H1 (cell line): ENCODE results near the gene FBXO38. TPM values are rescaled to one million over a fixed set of nuclear protein-coding genes. Genes with fewer than 3 reads are reported as not detected.

ENCODE experiments used
- BACH1 ChIP-seq: IDR thresholded peaks from 2 replicates; pipeline ENCODE4 v1.6.1; 2012; ENCODE audit warnings: low read length, improper control_type of control experiment
- CREB1 ChIP-seq: IDR thresholded peaks from 2 replicates; pipeline ENCODE4 v1.6.1; 2012; ENCODE audit warnings: inconsistent platforms
- POU5F1 ChIP-seq: IDR thresholded peaks from 2 replicates; pipeline ENCODE4 v1.6.1; 2011; ENCODE audit warnings: low read depth, mild to moderate bottlenecking, low read length, moderate library complexity
- TEAD4 ChIP-seq: IDR thresholded peaks from 2 replicates; pipeline ENCODE4 v1.6.1; 2012; ENCODE audit warnings: low read depth, low read length, inconsistent platforms, mixed read lengths
- polyA plus RNA-seq, 7 experiments: library from polyadenylated mRNA; depleted of rRNA in 3 of 7; stranded (reverse) in 5 of 7; unstranded in 2 of 7; fragments of >200 nt in 5 of 7; fragments of 200-250 nt in 2 of 7; gene quantifications; 1 replicate in 5 of 7; 2 replicates in 1 of 7; 4 replicates in 1 of 7; pipeline versions ENCODE4 v1.2.1 to v1.2.3, GENCODE V29; 2011 to 2013; ENCODE audit warnings: missing spikeins in 2 of 7, mixed read lengths in 2 of 7
- total RNA-seq: library from RNA; stranded (reverse); fragmentation: NEBNext Ultra II Directional; extraction: Animal tissue kit (Norgen Biotek cat#: 25700); gene quantifications from 2 replicates; pipeline ENCODE4 v1.2.1, GENCODE V29; 2021
- TF ChIP-seq, protein P1 (sequence below): fragments of 300-600 bp; sonication (generic); IDR thresholded peaks from 2 replicates; pipeline ENCODE4 v1.7.1; 2012; ENCODE audit warnings: low read length, moderate library complexity, mild to moderate bottlenecking, inconsistent platforms; ENCODE audit not compliant: insufficient replicate concordance

Gene FBXO38
- total and polyA plus RNA-seq, 2 of the 8 experiments (the other 6 are each of a cell fraction or from before 2014, with no cell fraction given): 9.1 to 34.3 TPM

GRCh38 chr5:148452499-148453193 is 68.9 kb downstream of the FBXO38 start (continued):
- TF ChIP-seq, protein P1, sequence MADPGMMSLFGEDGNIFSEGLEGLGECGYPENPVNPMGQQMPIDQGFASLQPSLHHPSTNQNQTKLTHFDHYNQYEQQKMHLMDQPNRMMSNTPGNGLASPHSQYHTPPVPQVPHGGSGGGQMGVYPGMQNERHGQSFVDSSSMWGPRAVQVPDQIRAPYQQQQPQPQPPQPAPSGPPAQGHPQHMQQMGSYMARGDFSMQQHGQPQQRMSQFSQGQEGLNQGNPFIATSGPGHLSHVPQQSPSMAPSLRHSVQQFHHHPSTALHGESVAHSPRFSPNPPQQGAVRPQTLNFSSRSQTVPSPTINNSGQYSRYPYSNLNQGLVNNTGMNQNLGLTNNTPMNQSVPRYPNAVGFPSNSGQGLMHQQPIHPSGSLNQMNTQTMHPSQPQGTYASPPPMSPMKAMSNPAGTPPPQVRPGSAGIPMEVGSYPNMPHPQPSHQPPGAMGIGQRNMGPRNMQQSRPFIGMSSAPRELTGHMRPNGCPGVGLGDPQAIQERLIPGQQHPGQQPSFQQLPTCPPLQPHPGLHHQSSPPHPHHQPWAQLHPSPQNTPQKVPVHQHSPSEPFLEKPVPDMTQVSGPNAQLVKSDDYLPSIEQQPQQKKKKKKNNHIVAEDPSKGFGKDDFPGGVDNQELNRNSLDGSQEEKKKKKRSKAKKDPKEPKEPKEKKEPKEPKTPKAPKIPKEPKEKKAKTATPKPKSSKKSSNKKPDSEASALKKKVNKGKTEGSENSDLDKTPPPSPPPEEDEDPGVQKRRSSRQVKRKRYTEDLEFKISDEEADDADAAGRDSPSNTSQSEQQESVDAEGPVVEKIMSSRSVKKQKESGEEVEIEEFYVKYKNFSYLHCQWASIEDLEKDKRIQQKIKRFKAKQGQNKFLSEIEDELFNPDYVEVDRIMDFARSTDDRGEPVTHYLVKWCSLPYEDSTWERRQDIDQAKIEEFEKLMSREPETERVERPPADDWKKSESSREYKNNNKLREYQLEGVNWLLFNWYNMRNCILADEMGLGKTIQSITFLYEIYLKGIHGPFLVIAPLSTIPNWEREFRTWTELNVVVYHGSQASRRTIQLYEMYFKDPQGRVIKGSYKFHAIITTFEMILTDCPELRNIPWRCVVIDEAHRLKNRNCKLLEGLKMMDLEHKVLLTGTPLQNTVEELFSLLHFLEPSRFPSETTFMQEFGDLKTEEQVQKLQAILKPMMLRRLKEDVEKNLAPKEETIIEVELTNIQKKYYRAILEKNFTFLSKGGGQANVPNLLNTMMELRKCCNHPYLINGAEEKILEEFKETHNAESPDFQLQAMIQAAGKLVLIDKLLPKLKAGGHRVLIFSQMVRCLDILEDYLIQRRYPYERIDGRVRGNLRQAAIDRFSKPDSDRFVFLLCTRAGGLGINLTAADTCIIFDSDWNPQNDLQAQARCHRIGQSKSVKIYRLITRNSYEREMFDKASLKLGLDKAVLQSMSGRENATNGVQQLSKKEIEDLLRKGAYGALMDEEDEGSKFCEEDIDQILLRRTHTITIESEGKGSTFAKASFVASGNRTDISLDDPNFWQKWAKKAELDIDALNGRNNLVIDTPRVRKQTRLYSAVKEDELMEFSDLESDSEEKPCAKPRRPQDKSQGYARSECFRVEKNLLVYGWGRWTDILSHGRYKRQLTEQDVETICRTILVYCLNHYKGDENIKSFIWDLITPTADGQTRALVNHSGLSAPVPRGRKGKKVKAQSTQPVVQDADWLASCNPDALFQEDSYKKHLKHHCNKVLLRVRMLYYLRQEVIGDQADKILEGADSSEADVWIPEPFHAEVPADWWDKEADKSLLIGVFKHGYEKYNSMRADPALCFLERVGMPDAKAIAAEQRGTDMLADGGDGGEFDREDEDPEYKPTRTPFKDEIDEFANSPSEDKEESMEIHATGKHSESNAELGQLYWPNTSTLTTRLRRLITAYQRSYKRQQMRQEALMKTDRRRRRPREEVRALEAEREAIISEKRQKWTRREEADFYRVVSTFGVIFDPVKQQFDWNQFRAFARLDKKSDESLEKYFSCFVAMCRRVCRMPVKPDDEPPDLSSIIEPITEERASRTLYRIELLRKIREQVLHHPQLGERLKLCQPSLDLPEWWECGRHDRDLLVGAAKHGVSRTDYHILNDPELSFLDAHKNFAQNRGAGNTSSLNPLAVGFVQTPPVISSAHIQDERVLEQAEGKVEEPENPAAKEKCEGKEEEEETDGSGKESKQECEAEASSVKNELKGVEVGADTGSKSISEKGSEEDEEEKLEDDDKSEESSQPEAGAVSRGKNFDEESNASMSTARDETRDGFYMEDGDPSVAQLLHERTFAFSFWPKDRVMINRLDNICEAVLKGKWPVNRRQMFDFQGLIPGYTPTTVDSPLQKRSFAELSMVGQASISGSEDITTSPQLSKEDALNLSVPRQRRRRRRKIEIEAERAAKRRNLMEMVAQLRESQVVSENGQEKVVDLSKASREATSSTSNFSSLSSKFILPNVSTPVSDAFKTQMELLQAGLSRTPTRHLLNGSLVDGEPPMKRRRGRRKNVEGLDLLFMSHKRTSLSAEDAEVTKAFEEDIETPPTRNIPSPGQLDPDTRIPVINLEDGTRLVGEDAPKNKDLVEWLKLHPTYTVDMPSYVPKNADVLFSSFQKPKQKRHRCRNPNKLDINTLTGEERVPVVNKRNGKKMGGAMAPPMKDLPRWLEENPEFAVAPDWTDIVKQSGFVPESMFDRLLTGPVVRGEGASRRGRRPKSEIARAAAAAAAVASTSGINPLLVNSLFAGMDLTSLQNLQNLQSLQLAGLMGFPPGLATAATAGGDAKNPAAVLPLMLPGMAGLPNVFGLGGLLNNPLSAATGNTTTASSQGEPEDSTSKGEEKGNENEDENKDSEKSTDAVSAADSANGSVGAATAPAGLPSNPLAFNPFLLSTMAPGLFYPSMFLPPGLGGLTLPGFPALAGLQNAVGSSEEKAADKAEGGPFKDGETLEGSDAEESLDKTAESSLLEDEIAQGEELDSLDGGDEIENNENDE: no peak
- no peak for TF ChIP-seq CREB1
- no peak for TF ChIP-seq BACH1
- TF ChIP-seq TEAD4: no peak
- no peak for TF ChIP-seq POU5F1
- TF ChIP-seq, all 59 proteins: peak for 0
